GM10248 (cell line): ENCODE results near the gene CHRNA1.

Experiments
- CTCF ChIA-PET: fragments of 300-600 bp; sonication (Branson Sonifier 250); formaldehyde crosslinking; extraction: SDS; loops from one replicate; lab custom pipeline; 2021; ENCODE audit warnings: antibody characterized with exemption; lab: Yijun Ruan, JAX
- POLR2A ChIA-PET: fragments of 350-650 bp; sonication (Branson Sonifier 250); formaldehyde crosslinking; extraction: SDS; loops from one replicate; lab custom pipeline; 2020; ENCODE audit warnings: antibody characterized with exemption; lab: Yijun Ruan, JAX
- DNase-seq: peaks from one replicate; pipeline ENCODE4 v3.0.0; 2012; ENCODE audit errors: extremely low spot score
- TF ChIP-seq, protein P1 (sequence below): IDR thresholded peaks from 2 replicates; pipeline ENCODE4 v1.5.1; 2012; ENCODE audit warnings: mild to moderate bottlenecking, low read depth; ENCODE audit errors: extremely low read depth, missing control alignments, control extremely low read depth

Gene CHRNA1

DNA sequence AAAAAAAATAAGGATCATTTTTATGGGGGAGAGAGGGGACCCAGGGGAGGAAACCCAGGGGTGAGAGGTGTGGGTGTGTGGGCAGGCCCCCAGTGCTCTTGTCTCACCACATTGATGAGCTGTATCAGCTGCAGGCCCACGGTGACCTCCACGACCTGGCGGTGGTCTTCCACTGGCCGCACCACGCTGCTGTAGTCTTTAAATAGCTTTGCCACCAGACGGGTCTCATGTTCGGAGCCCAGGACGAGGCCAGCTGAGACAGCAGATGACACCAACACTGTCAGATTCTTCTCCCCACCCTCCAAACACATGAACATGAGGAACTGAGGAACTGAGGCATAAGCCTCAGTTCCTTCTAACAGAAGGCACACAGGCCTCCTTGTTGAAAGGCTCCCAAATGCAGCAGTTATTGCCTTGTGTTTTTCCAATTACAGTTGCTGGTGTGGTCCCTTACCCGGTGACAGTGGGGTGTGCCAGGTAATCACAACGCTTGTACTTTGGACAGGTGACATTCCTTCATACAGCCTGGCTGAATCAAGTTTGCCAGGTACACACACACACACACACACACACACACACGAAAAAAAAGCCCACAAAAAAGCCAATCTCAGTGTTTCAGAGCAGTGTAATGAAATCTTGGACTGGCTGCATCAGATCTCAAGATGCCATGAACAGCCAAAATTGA lies 4.7 kb downstream of the CHRNA1 start:
- DNase-seq, result no peak
- TF ChIP-seq, protein P1, sequence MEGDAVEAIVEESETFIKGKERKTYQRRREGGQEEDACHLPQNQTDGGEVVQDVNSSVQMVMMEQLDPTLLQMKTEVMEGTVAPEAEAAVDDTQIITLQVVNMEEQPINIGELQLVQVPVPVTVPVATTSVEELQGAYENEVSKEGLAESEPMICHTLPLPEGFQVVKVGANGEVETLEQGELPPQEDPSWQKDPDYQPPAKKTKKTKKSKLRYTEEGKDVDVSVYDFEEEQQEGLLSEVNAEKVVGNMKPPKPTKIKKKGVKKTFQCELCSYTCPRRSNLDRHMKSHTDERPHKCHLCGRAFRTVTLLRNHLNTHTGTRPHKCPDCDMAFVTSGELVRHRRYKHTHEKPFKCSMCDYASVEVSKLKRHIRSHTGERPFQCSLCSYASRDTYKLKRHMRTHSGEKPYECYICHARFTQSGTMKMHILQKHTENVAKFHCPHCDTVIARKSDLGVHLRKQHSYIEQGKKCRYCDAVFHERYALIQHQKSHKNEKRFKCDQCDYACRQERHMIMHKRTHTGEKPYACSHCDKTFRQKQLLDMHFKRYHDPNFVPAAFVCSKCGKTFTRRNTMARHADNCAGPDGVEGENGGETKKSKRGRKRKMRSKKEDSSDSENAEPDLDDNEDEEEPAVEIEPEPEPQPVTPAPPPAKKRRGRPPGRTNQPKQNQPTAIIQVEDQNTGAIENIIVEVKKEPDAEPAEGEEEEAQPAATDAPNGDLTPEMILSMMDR, result no peak
- ChIA-PET POLR2A (no interaction called here), CTCF (interaction anchor here (0.9 to 1.5 kb wide), 3 partner anchors 10 to 59 kb away, joined by 3 to 6 read pairs (median 3); no protein-coding TSS in a partner anchor)

DNA sequence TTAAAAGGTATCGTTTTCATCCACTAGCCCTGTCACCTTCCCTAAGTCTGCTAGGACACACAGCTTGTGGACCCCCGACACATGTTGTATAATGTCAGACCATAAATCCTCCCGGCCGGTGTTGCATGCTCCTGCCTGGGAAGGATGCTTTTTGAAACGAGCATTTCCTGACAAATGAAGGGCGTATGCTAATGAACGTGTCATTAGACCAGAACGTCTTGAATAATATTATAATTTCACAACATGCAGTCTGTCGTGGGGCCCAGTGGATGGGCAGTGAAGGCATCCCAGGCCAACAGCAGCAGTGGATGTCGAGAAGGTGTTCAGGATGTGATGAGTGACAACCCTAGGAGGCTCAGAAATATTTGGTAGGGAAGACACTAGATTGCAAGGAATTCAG lies 7.5 kb downstream of the CHRNA1 start:
- CTCF ChIA-PET, result no interaction called here
- DNase-seq, result no peak
- POLR2A ChIA-PET, result no interaction called here
- TF ChIP-seq, protein P1, result no peak

DNA sequence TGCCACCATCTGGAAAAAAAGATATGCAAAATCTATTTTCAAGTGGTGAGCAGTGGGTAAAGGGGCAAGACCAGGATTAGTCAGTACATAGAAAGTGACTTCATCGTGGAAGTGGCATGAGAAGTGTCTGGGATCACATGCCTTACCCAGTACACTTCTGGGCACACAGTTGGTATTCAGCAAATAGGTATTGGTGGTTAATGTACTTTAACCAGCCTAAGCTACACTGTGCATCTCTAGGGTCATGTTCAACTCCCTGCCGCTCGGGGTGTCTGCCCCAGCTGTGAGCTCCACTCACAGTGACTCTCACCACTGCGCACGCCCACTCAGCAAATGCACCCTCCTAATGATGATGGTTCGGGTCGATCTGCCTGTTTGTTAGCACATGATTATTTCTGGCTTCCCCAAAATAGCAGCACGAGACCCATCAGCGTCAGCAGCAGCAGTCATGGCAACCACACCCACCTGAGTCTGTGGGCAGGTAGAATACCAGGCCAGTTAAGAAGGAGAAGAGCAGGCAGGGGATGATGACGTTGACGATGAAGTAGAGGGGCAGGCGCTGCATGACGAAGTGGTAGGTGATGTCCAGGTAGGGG lies 11.1 kb downstream of the CHRNA1 start:
- TF ChIP-seq, protein P1, result no peak
- DNase-seq, result no peak
- ChIA-PET CTCF (interaction anchor here (1.1 to 1.4 kb wide), 2 partner anchors 53 to 65 kb away, joined by 3 to 4 read pairs; no protein-coding TSS in a partner anchor), POLR2A (no interaction called here)

DNA sequence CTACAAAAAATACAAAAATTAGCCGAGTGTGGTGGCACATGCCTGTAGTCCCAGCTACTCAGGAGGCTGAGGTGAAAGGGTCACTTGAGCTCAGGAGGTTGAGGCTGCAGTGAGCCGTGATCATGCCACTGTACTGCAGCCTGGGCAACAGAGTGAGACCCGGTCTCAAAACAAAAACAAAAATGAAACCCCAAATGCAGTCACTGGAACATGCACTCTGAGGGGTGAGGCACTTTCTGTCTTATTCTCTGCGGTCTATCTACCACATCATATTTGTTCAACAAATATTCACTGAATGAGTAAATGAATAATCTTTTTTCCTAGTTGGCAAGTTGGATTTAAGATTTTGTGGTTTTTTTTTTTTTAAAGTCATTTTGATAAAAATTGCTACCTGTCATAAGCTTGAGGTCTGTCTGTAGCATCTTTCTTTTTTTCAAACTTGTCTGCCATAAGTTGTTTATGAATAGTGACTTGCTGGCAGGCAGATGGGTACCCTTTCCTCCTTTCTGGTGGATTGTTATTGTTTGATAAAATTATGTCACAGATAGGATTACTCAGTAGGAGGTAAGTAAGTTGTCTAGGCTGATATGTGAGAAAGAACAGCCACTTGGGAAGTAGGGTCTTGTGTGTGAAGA lies 11.8 kb downstream of the CHRNA1 start:
- TF ChIP-seq, protein P1, result no peak
- DNase-seq, result peak; percentile 54
- ChIA-PET POLR2A (no interaction called here), CTCF (no interaction called here)

DNA sequence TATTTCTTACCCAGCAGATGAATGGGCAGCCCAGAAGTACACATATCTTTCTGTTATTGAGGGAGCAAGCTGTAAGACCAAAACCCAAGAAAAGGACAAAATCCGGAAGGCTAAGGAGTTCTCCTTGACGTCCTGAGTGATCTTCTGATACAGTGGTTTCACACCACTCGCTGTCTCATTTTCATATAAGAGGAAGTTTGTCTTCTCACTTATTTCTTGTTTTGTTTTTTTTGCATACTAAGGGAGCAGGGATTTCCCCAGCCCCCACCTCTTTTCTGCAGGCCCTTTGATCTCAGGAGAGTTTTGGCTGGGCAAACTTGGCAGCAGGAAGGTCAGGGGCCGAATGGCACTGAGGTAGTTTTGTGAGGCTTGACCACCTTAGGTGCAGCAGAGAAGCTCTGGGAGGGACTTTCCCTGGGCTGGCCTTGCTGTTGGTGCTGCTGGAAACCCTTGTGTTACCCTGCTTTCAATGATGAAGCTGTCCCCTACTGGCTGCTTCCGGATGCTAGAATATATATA lies 13.3 kb downstream of the CHRNA1 start:
- DNase-seq, result peak; percentile 44
- TF ChIP-seq, protein P1, result no peak
- ChIA-PET CTCF (interaction anchor here (1.2 to 2.5 kb wide), 2 partner anchors 10 to 14 kb away, joined by 4 to 10 read pairs; partner anchors contain the start of gene CHRNA1), POLR2A (no interaction called here)

DNA sequence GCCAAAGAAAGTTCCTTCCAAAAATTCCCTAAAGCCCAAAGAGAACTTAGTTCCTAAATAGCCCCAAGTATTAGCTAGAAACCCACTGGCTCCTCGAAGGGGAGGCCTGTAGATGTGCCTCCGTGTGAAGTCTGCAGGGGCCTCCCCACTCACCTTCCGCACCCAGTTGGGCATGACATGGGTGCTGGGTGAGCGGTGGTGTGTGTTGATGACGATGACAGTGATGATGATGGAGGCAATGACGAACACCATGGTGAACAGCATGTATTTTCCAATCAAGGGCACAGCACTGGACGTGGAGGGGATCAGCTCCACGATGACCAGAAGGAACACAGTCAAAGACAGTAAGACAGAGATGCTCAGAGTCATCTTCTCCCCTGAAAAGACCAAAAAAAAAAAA lies 14.5 kb downstream of the CHRNA1 start:
- CTCF ChIA-PET, result interaction anchor here (0.8 to 3.2 kb wide), 23 partner anchors 8 to 1348 kb away, joined by 3 to 42 read pairs (median 4); partner anchors contain the start of gene CHRNA1
- no peak for DNase-seq
- TF ChIP-seq, protein P1, result no peak
- POLR2A ChIA-PET, result no interaction called here
